Upper lobe of left lung (tissue), 4 donors: ENCODE measurements around the gene PIR.

Source experiments
- POLR2A ChIP-seq, 4 donors: fragments of 450-650 bp; IDR thresholded peaks; one replicate each; pipeline ENCODE4 v1.5.1; 2016 to 2017; ENCODE audit warnings: antibody characterized with exemption in 4 of 4, mild to moderate bottlenecking in 2 of 4
- POLR2AphosphoS5 ChIP-seq, 2 donors: sonication (generic); formaldehyde crosslinking; IDR thresholded peaks; one replicate each; pipeline ENCODE4 v1.5.1; 2017; ENCODE audit warnings: antibody characterized with exemption in 2 of 2
- TF ChIP-seq, protein P1 (sequence below), 6 experiments: fragments of 450-650 bp in 4 of 6; fragments of 200-600 bp in 2 of 6; sonication (generic) in 2 of 6; IDR thresholded peaks; one replicate each; pipeline ENCODE4 v1.5.1; 2016 to 2019; ENCODE audit warnings: antibody characterized with exemption in 6 of 6

GRCh38 chrX:15448010-15448639 is 45.0 kb downstream of the PIR start:
- no peak for TF ChIP-seq POLR2A (IDR thresholded peaks at IDR 0.05)
- TF ChIP-seq POLR2AphosphoS5 (IDR thresholded peaks at IDR 0.05): no peak
- TF ChIP-seq, protein P1, sequence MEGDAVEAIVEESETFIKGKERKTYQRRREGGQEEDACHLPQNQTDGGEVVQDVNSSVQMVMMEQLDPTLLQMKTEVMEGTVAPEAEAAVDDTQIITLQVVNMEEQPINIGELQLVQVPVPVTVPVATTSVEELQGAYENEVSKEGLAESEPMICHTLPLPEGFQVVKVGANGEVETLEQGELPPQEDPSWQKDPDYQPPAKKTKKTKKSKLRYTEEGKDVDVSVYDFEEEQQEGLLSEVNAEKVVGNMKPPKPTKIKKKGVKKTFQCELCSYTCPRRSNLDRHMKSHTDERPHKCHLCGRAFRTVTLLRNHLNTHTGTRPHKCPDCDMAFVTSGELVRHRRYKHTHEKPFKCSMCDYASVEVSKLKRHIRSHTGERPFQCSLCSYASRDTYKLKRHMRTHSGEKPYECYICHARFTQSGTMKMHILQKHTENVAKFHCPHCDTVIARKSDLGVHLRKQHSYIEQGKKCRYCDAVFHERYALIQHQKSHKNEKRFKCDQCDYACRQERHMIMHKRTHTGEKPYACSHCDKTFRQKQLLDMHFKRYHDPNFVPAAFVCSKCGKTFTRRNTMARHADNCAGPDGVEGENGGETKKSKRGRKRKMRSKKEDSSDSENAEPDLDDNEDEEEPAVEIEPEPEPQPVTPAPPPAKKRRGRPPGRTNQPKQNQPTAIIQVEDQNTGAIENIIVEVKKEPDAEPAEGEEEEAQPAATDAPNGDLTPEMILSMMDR (IDR thresholded peaks at IDR 0.05): no peak
